Heart left ventricle (tissue), 13 donors: ENCODE data around the gene SLC22A2.

Experiments
- POLR2A ChIP-seq, 2 donors: fragments of 450-650 bp; IDR thresholded peaks; one replicate each; pipeline ENCODE4 v1.6.1; 2017; ENCODE audit warnings: antibody characterized with exemption in 2 of 2, mild to moderate bottlenecking in 2 of 2, moderate library complexity in 2 of 2
- TF ChIP-seq, protein P1 (sequence below), 12 donors: fragments of 200-600 bp; sonication (generic) in 4 of 12; IDR thresholded peaks; one replicate each; pipeline versions ENCODE4 v1.5.0 to v1.8.0; 2018 to 2022; ENCODE audit warnings: antibody characterized with exemption in 12 of 12, mild to moderate bottlenecking in 5 of 12
- donor health status: ischemic (EF 13 %, LVEDD 7.1; RV severe dilation, severe dysfunction).
- donor health status: DM: no; HTN: yes; CAD: no.
- donor health status: DM: no; HTN: no; CAD: no.
- donor health status: ischemic (EF 25% LVEDD 6.9; RV normal size, moderate dysfunction).
- donor health status: ischemic (EF 25% LVEDD 5.7; RV mildly dilated, moderate dysfunction).
- donor health status: ischemic (EF 35%, LVEDD 5.7; RV mildly dilated, moderate dysfunction).
- donor health status: nonischemic (EF 11% LVEDD 7.7; RV severe dilation, severe dysfunction).
- donor health status: DM: yes; HTN: yes; CAD: no.
- donor health status: PGD.
- donor health status: ischemic (EF 29% LVEDD 5.4; RV normal size, mild dysfunction).
- donor health status: nonischemic (EF 23%, LVEDD 6.1; RV moderate dilation, normal function).

DNA sequence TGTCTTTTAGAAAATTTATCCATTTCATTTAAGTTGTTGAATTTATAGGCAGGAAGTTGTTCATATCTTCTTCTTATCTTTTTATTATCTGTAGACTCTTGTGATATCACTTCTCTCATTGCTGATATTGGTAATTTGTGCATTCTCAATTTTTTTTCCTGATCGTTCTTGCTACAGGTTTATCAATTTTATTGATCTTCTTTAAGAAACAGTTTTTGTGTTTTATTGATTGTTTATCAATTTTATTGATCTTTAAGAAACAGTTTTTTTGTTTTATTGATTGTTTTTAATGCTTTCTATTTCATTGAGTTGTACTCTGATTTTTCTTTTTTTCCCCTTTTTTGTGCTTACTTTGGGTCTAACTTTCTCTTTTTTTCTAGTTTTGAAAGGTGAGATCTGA is 23.8 kb upstream of the SLC22A2 start:
- TF ChIP-seq, protein P1, sequence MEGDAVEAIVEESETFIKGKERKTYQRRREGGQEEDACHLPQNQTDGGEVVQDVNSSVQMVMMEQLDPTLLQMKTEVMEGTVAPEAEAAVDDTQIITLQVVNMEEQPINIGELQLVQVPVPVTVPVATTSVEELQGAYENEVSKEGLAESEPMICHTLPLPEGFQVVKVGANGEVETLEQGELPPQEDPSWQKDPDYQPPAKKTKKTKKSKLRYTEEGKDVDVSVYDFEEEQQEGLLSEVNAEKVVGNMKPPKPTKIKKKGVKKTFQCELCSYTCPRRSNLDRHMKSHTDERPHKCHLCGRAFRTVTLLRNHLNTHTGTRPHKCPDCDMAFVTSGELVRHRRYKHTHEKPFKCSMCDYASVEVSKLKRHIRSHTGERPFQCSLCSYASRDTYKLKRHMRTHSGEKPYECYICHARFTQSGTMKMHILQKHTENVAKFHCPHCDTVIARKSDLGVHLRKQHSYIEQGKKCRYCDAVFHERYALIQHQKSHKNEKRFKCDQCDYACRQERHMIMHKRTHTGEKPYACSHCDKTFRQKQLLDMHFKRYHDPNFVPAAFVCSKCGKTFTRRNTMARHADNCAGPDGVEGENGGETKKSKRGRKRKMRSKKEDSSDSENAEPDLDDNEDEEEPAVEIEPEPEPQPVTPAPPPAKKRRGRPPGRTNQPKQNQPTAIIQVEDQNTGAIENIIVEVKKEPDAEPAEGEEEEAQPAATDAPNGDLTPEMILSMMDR (IDR thresholded peaks at IDR 0.05) = no peak
- TF ChIP-seq POLR2A (IDR thresholded peaks at IDR 0.05) = no peak
